Activated naive CD8-positive, alpha-beta T cell treated with anti-CD3 and anti-CD28 coated beads, Interleukin-2, amount 50 U/mL, for 16 hours (primary cell): Measurements from ENCODE around the gene PTP4A2.
"Not testable (repeated sequence)": the region's sequence is repeated elsewhere in the genome, so short reads cannot be mapped to it uniquely, and the experiment has no call there.

Experiments
- DNase-seq: peaks from one replicate; pipeline ENCODE4 v3.0.0-alpha.2; 2020; ENCODE audit warnings: low read depth, low spot score

The PTP4A2 gene

DNA sequence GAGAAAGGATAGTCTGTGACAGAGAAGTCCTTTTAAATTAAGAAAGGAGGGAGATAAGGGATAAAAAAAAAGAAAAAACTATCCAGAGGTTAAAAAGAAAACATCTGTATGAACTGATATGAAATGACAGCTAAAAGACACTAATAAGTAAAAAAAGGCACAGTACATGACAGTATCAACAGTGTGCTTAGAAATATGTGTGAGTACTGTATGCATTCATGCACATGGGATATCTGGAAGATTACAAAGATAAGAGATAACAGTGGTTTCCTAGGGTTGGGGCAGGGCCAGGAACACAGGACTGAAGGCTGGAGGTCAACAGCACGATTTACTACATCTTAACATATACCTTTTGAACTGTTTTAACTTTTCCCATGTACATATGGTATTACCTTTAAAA, 13.3 kb downstream of the PTP4A2 start:
- DNase-seq, result no peak

DNA sequence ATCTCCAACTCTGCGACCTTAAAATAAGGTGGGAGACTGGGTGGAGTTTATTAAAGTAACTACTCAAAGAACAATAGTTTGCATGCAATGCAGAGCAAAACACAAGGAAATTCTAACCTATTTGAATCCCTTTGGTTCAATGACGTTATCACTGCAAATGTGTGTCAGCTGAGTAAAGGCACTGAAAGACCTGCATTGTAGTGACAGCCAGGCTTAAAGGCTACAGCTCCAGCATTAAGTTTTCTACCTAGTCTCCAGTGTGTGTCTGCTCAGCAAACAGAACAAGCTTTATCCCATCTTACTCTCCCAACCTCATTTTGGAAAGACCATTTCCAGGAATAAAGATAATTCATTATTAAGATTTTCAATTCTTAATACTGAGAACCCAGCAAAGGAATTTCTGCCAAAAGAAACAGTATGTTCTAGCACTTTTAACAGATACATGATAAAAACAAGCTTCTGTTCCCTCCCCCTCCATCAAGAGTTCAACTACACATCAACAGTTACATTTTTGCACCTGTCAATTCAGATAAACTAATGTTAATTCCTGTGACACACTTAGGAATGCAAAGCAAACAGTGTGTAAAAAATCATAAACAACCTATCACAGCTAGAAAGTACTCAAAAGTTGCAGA, 14.2 kb downstream of the PTP4A2 start:
- DNase-seq, result no peak

DNA sequence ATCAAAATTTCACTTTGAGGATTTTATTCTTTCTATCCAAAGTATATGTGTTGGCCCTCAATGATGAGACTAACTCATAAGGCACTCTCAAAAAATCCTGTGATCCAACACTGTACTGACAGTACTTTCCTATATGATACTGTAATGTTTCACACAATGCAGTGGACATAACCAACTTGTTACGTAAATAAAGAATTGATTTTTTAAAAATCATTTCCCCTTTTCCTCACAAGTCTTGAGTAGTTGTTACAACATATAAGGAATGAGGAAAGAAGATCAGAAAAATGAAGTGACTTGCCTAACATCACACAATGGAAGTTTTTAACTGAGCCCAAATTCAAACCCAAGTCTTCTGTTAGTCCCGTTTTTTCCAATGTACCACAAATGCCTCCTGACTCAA, 17.2 kb downstream of the PTP4A2 start:
- no peak for DNase-seq

DNA sequence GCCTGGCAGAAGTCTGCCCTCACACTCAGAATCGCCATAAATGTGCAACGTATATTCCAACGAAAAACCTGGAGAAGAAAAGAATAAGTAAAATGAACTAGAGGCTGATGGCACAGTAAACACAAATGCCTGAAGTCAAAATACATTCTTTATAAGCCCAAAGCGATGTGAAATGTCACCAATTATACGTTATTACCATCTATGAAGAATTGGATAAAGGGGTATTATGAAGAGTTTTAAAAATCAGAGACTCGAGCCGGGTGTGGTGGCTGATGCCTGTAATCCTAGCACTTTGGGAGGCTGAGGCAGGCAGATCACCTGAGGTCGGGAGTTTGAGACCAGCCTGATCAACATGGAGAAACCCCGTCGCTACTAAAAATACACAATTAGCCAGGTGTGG, 18.6 kb downstream of the PTP4A2 start:
- no peak for DNase-seq

DNA sequence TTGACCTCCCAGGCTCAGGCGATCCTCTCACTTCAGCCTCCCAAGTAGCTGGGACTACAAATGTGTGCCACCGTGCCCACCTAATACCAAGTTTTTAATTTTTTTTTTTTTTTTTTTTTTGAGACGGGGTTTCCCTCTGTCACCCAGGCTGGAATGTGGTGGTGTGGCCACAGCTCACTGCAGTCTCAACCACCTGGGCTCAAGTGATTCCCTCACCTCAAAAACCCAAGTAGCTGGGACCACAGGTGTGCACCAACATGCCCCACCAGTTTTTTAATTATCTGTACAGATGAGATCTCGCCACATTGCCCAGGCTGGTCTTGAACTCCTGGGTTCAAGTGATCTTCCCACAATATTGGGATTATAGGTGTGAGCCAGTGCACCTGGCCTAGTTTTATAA, 22.7 kb downstream of the PTP4A2 start:
- no peak for DNase-seq

DNA sequence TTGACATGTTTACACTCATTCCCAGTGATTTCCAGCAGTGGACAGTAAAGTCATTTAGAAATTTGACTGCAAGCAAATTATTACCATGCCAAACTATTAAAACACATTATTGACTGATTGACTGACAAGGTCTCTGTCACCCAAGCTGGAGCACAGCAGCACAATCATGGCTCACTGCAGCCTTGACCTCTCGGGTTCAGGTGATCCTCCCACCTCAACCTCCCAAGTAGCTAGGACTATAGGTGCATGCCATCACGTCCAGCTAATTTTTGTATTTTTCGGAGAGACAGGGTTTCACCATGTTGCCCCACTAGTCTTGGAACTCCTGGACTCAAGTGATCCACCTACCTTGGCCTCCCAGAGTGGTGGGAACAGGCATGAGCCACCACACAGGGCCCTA, 24.2 kb downstream of the PTP4A2 start:
- DNase-seq, result no peak

DNA sequence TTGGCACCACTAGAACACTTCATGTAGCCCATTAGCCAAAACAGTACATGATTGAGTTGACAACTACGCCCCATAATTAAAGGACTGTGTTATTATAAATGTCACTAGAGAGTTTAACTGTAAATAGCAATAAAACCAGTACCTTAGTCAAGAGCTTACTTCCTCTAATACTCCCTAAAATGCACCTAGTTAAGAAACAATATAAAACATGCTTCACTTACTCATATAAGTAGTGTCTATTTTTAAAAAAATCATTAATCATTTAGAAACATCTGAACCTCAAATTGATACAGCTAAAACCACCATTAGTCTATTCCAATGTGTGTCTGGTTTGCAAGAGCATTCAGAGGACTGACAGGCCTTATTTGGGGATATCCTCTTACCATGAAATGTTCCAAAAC, 25.3 kb downstream of the PTP4A2 start:
- DNase-seq, result no peak

DNA sequence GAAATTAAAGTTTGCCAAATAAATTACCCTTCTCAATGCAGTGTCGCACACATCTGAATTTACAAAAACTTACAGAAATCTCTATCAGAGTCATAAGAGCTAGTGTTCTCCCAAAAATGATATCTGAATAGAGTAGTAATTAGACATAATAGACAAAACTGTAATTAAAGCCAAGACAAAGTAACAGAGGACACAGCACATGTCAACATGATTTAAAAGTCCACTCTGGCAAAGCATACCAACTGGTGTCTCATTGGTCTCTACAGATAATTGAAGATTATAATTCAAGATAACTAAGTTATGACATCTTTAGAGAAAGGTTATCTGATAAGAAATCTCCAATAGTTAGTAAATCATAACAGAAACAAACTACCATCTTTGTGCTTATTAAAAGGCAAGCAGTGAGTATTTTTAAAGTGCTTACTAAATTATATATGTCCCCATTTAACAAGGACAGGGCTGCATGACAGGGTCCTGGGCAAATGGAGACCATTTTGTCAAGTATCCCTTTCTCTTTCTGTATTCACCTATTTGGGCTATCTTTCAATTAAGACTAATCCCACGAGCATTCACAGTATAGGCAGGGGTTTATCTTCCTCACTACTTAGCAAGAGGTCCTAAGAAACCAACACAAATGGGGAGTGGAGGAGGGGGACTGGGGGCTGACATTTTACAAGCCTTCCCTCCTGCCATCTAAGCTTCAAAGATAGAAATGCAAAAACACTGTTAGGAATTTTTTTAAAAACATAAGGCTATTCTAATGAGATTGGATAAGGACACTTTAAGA, 26.0 kb downstream of the PTP4A2 start:
- no peak for DNase-seq

DNA sequence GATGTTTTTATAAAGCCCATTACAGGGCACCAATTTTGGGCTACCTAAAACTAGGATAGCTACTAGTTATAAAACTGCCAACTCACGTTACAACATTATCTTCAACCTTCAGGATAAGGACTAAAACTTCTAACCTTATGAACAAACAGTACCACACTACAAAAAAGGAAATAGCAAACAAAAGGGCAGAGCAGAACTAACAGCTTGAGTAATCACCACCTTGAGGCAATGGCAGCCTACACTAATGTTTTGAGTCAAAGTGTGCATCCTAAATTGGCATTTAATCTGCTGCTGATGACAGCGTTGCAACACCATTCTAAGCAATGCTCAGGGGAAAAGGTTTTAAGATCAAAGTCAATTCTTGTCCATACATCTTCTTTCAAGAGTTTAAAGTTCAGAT, 27.2 kb downstream of the PTP4A2 start:
- DNase-seq, result no peak

DNA sequence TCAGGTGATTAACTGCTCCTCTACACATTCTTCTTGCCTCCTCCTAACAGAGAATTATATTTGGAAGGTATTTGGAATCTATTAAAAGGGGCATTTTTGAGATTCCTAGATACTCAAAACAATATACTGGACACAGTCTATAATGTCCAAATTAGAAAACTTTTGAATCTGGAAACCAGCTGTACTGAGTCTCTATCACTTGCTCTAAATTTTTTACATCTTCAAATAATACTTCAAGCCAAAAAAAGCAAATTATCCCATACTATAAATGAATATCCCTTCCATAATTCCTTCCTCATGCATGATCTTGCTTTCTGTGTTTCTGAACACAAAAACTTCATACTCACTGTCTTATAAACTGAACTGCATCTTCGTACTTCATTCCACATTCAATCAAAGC, 28.5 kb downstream of the PTP4A2 start:
- no peak for DNase-seq

DNA sequence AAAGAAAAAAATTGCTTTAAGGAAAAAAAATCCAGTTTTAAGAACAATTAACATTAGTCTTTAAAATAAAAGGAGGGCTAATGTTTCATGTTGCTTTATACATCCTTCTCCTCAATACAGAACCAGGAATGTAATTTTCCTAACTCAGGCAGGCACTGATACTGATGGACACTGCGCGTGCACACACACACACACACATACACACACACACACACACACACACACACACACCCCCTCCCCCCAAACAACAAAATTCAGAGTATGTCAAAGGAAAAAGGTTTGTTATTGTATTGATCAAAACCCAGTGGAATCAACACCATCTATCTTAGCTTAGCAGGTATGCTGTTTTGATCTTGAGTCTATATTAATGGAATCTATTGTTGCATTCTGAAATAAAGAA, 31.6 kb downstream of the PTP4A2 start:
- no peak for DNase-seq

DNA sequence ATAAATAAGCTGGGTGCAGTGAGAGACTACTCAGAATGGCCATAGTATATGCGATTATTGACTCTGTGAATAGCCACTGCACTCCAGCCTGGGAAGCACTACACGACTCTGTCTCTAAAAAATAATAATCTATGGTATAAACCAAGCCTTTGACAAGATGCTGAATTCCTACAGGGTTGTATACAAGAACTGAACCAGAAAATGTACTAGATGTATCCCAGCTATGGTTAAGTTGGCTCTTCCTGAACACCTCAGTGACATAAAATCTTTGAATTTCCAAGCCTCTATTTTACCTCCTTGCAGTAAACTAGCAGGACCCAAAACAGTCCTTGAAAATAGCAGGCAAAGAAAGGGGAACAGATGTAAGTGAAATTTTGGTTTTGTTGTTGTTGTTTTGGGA, 32.5 kb downstream of the PTP4A2 start:
- no peak for DNase-seq

DNA sequence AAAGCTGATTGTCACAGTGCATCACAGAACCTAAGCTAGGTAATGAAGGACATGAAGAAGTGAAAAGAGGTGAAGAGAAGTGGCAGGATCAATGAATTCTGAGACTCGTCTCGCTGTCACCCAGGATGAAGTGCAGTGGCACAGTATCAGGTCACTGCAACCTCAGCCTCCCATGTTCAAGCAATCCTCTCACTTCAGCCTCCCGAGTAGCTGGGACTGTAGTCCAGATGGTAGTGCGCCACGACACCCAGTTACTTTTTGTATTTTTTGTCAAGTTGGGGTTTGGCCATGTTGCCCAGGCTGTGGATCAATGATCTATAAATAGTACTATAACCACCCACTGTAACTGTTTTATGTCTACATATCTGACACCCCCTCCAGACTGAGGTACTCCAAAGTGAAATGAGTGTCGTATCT, 33.1 kb downstream of the PTP4A2 start:
- no peak for DNase-seq

DNA sequence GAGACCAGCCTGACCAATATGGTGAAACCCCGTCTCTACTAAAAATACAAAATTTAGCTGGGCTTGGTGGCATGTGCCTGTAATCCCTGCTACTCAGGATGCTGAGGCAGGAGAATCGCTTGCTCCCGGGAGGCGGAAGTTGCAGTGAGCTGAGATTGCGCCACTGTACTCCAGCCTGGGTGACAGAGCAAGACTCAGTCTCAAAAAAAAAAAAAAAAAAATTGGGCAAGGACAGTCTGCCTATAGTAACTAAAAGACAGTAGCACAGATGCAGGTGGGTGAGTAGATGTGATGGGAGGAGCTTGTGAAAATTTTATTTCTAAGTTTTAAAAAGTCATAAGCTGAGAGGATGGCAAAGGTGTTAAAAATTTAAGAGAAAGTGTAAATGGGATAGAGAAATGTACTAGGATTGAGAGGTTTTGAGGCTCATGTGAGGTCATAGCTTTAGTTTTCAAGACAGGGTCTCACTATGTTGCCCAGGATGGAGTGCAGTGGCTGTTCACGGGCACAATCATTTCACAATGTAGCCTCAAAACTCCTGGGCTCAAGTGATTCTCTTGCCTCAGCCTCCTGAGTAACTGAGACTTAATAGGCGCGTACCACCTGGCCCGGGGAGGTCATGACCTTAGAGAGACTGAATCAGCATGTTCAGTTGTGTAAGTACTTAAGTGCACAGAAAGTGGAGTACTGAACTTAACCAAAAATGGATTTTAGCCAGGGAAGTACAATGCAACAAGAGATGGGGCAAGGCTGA, 33.7 kb downstream of the PTP4A2 start:
- no peak for DNase-seq

DNA sequence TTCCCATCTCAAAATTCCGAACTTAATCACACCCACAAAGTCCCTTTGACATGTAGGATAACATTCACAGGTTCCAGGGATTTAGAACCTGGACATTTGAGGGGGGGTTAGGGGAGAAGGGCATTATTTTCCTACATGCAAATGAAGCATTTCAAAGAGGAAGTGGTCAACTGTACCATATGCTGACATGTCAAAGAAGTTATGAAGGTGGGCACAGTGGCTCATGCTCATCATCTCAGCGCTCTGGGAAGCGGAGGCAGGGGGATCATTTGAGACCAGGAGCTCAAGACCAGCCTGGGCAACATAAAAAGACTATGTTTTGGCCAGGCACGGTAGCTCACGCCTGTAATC, 35.7 kb downstream of the PTP4A2 start:
- DNase-seq, result no peak

DNA sequence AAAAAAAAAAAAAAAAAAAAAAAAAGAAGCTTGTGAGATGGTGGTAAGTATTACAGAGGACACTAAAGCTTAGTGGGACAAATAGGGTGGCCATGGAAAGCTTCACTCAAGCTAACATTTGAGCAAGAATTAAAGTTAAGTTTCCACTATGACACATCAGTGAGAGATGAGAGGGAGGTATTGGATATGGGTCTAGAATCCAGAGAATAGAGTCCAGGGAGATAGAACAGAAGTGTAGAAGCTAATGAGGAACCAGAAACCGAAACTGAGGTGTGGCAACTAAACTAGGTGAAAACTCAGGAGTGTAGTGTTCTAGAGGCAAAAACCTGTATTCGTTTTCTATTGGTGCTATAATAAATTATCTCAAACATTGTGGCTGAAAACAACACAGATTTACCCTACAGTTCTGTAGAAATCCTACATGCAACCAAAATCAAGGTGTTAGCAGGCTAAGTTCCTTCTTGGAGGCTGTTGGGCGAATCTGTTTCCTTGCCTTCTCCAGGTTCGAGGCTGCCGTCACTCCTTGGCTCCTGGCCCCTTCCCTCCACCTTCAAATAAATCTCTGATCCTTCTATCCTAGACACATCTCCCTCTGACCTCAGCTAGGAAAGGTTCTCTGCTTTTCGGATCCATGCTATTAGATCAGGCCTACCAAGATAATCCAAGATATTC, 36.2 kb downstream of the PTP4A2 start:
- DNase-seq, result no peak

DNA sequence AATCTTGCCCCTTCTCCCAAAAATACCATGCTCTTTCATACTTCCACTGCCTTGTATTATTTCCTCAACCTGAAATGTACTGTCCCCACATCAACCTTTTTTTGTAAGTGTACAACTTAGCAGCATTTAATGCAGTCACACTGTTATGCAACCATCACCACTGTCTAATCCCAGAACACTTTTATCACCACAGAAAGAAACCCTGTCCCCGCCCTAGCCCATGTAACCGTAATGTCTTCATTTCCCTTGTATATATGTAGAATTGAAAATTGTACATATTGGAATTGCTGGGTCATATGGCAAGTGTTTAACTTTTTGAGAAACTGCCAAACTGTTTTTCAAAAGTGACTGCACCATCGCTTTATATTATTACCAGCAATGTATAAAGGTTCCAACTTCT, 37.4 kb downstream of the PTP4A2 start:
- DNase-seq, result no peak

DNA sequence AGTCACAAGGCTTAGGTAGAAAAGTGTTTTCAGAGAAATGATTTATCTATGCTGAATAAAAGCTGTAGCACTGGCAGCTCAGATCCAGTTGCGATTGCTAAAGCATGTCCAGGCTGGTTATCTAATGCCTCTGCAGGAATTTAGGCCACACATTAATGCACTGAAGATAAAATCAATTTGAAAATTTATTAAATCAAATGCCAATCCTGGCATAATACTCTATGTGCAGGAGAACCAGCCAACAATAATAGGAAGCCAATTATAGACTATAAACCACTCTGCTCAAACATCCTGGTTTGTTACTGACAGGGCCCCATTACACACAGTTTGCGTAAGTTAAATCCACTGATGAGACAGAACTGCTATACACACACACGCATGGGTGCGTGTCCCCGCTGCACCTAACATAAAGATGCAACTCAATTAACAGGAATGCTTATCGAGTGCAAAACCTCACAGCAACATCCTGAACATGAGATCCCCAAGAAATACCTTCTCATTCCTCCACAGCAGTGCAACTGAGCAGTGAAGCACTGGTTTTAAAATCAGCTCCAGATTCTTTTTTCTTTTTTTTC, 40.6 kb downstream of the PTP4A2 start:
- no peak for DNase-seq

DNA sequence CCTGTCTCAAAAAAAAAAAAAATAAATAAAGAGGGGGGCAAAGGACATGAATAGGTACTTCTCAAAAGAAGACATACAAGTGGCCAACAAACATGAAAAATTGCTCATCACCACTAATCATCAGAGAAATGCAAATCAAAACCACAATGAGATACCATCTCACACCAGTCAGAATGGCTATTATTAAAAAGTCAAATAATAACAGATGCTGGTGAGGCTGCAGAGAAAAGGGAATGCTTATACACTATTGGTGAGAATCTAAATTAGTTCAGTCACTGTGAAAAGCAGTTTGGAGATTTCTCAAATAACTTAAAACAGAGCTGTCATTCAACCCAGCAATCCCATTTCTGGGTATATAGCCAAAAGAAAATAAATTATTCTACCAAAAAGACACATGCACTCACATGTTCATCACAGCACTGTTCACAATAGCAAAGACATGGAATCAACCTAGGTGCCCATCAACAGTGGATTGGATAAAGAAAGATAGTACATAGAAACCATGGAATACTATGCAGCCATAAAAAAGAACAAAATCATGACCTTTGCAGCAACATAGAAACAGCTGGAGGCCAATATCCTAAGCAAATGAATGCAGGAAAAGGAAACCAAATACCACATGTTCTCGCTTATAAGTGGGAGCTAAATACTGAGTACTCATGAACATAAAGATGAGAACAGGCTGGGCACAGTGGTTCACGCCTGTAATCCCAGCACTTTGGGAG, 42.5 kb downstream of the PTP4A2 start:
- not testable (repeated sequence) for DNase-seq

DNA sequence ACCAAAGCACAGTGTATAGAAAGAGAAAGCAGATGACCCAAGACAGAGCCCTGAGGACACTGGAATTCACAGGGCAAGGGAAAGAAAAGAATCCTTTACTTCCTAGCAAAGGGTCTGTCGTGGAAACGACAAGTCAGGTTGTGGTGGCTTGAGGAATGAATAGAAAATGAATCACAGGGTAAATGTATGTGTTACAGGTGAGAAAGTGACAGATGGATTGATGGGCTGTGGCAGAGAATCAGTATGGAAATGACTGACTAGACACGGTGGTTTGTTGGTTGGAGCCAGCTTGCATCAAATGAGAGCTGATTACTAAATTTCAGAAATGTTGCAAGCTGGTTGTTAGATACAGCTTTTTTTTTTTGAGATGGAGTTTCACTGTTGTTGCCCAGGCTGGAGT, 46.9 kb downstream of the PTP4A2 start:
- DNase-seq, result no peak

DNA sequence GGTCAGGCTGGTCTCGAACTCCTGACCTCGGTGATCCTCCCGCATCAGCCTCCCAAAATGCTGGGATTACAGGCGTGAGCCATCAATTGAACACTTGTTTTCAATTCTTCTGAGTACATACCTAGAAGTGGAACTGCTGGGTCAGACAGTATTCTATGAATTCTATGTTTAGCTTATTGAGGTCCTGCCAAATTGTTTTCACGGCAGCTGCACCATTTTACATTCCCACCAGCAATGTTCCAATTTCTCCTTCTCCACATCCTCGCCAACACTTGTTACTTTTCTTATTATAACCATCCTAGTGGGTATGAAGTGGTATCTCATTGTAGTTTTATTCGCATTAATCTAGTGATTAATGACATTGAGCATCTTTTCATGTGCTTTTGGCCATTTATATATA, 49.9 kb downstream of the PTP4A2 start:
- DNase-seq, result no peak
